Thyroid gland (tissue), 4 donors: ENCODE results near the gene FSTL4. TPM values are rescaled to one million over a fixed set of nuclear protein-coding genes. Genes with fewer than 3 reads are reported as not detected.

Source experiments
- DNase-seq, 2 donors: peaks; one replicate each; pipeline ENCODE4 v3.0.0-alpha.2; 2019
- H3K27ac ChIP-seq, 3 donors: fragments of 200-600 bp; sonication (generic); 1 replicate in 2 of 3; 2 replicates in 1 of 3; pipeline ENCODE4 v1.5.1; 2016 to 2019; ENCODE audit warnings: mild to moderate bottlenecking in 1 of 3, moderate library complexity in 1 of 3
- H3K27me3 ChIP-seq: fragments of 200-600 bp; sonication (generic); one replicate; pipeline ENCODE4 v1.5.1; 2019
- H3K36me3 ChIP-seq, 2 donors: fragments of 200-600 bp; sonication (generic); one replicate each; pipeline ENCODE4 v1.5.1; 2016 to 2019
- H3K4me1 ChIP-seq, 2 donors: fragments of 200-600 bp; sonication (generic); one replicate each; pipeline ENCODE4 v1.5.1; 2017 to 2019
- H3K4me3 ChIP-seq, 3 donors: fragments of 200-600 bp; sonication (generic); replicated peaks in 1 of 3; 1 replicate in 2 of 3; 2 replicates in 1 of 3; pipeline ENCODE4 v1.5.1; 2016; ENCODE audit warnings: mild to moderate bottlenecking in 1 of 3
- H3K9me3 ChIP-seq: fragments of 200-600 bp; sonication (generic); one replicate; pipeline ENCODE4 v1.5.1; 2017
- CTCF ChIP-seq, 6 experiments: fragments of 200-600 bp in 3 of 6; fragments of 450-650 bp in 3 of 6; sonication (generic) in 3 of 6; IDR thresholded peaks; one replicate each; pipeline ENCODE4 v1.5.1; 2016 to 2019; ENCODE audit warnings: antibody characterized with exemption in 6 of 6, mild to moderate bottlenecking in 2 of 6, inconsistent platforms in 1 of 6, moderate library complexity in 1 of 6
- POLR2A ChIP-seq, 2 donors: fragments of 450-650 bp; IDR thresholded peaks; one replicate each; pipeline ENCODE4 v1.6.1; 2017; ENCODE audit warnings: antibody characterized with exemption in 2 of 2, mild to moderate bottlenecking in 2 of 2, moderate library complexity in 1 of 2
- WGBS, 2 donors: methylation state at CpG; one replicate each; pipeline ENCODE4 v1.1.5; 2017; 5-methylcytosine and 5-hydroxymethylcytosine counted together
- intact Hi-C: fragments of 100-400 bp; cut with DNase I; formaldehyde crosslinking; loops from one replicate; pipeline ENCODE4 v1.15.1; 2023
- total RNA-seq, 4 donors: library from RNA; depleted of rRNA; stranded (reverse); fragments of >200 nt; gene quantifications; one replicate each; pipeline ENCODE4 v1.2.3, GENCODE V29; 2016

The FSTL4 gene
- total RNA-seq, 4 donors from 2014 or later, result 0.10 to 0.13 TPM; not detected in 2

DNA sequence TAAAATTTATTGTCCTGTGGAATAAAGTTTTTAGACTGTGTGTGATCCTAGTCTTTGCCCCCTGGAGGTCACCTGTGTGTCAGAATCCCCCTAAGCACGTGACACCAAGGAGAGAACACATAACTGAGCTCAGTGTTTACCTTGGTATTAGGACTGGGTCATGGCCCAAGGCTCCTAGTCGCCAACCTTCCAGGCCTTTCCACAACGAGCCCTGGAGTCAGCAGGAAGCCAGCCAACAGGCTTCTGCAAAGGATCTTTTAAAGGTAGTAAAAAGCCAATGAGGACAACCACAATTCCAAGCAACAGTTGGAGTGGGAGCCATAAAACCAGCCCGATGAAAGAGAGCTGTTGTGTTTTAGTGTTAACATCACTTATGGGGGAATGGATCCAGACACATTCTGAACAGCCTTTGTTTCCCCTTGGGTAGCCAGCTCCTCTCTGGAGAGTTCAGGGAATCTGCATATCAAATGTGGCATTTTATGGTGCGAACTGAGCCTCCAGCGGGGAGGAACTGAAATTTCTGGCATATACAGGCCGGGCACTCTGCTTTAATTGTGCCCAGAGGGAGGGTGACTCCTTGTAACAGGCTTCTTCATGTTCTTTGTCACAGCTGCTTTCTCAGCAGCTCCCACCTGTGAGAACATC lies 239.9 kb downstream of the FSTL4 start:
- DNase-seq, result no peak
- no peaks in the 10 kb centered on the region for H3K36me3 ChIP-seq
- H3K4me1 ChIP-seq, result no peaks in the 10 kb centered on the region
- no peak overlapping the region for H3K27ac ChIP-seq
- WGBS, 2 donors, result 82 to 89% methylated on average over 7 of the region's 7 CpGs
- no peak for TF ChIP-seq CTCF (IDR thresholded peaks at IDR 0.05)
- no peak for TF ChIP-seq POLR2A (IDR thresholded peaks at IDR 0.05)
- H3K27me3 ChIP-seq, result no peaks in the 10 kb centered on the region
- no peak overlapping the region for H3K4me3 ChIP-seq
- H3K9me3 ChIP-seq, result no peaks in the 10 kb centered on the region
- intact Hi-C loops, result no loop called here

- no peaks in the 10 kb centered on the region for H3K4me1 ChIP-seq
- WGBS, 2 donors, result 73 to 78% methylated on average over 15 of the region's 15 CpGs
Measured at GRCh38 chr5:133371371-133372155, 240.8 kb downstream of the FSTL4 start.

GRCh38 chr5:133370904-133371303 lies 241.4 kb downstream of the FSTL4 start:
- Histone ChIP-seq H3K36me3 (no peaks in the 10 kb centered on the region), H3K27me3 (no peaks in the 10 kb centered on the region), H3K4me1 (no peaks in the 10 kb centered on the region), H3K4me3 (no peak overlapping the region), H3K9me3 (no peaks in the 10 kb centered on the region), H3K27ac (no peak overlapping the region)
- TF ChIP-seq POLR2A (IDR thresholded peaks at IDR 0.05) (no peak), CTCF (IDR thresholded peaks at IDR 0.05) (no peak)
- WGBS, 2 donors, result 94 to 100% methylated on average over 1 to 5 of the region's 7 CpGs
- no peak for DNase-seq
- intact Hi-C loops, result no loop called here

More at GRCh38 chr5:133371371-133372155, 240.8 kb downstream of the FSTL4 start:
- H3K9me3 ChIP-seq, result no peaks in the 10 kb centered on the region
- no peaks in the 10 kb centered on the region for H3K36me3 ChIP-seq
- no peaks in the 10 kb centered on the region for H3K27me3 ChIP-seq
- no peak overlapping the region for H3K4me3 ChIP-seq
- intact Hi-C loops, result no loop called here
- DNase-seq, result no peak
- H3K27ac ChIP-seq, result no peak overlapping the region
- TF ChIP-seq CTCF (IDR thresholded peaks at IDR 0.05) (no peak), POLR2A (IDR thresholded peaks at IDR 0.05) (no peak)

DNA sequence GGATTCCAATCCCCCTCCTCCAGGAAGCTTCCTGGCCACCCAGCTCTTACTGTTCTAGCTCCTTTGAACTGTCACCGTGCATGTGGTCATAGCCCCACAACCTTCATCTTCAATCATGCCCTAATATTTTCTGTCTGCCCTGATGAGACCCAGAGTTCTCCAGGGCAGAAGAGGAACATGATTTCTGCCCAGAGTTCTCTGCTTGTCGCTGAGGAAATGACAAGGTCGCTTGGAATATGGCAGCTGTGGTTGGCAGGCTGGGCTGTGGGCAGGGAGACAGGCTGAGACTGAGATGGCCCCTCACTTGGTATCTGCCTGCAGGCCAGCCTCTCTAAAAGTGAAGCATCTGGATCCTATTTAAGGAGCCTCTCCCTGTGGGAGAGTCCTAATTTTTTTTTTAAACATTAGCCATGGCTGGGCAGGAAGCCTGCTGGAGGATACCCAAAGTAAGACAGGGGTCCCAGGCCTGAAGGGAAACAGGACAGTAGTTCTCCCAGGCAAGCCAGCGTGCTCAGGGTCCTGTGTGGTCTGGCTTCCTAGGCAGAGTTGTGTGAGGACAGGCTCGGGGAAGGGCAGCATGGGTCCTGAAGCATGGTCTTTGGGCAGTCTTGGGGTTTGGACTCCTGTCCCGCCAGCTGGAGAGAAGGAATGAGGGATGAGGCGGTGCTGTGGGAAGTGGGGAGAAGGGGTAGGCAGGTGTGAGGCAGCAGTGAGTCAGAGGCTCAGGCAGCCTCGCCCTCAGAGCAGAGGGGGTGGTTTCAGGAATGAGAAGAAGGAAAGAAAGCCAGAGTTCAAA lies 242.1 kb downstream of the FSTL4 start:
- Histone ChIP-seq H3K36me3 (no peaks in the 10 kb centered on the region), H3K27me3 (no peaks in the 10 kb centered on the region)
- WGBS, 2 donors, result 86 to 88% methylated on average over 8 of the region's 8 CpGs

More for the DNA sequence above, 242.1 kb downstream of the FSTL4 start:
- TF ChIP-seq CTCF (IDR thresholded peaks at IDR 0.05) (no peak), POLR2A (IDR thresholded peaks at IDR 0.05) (no peak)
- no peaks in the 10 kb centered on the region for H3K4me1 ChIP-seq
- intact Hi-C loops, result no loop called here
- H3K9me3 ChIP-seq, result no peaks in the 10 kb centered on the region
- no peak overlapping the region for H3K4me3 ChIP-seq
- DNase-seq, result no peak
- H3K27ac ChIP-seq, result no peak overlapping the region
